B cell (primary cell): Measurements from ENCODE around the gene CTNS.

Source experiments
- CTCF ChIP-seq: fragments of 200-600 bp; IDR thresholded peaks from one replicate; pipeline ENCODE4 v1.8.0; 2022; ENCODE audit warnings: antibody characterized with exemption, mild to moderate bottlenecking
- EZH2 ChIP-seq: IDR thresholded peaks from 2 replicates; pipeline ENCODE4 v1.6.1; 2012; ENCODE audit warnings: borderline replicate concordance, low read depth, mild to moderate bottlenecking, moderate library complexity, low read length; ENCODE audit not compliant: insufficient read depth, poor library complexity, severe bottlenecking

DNA sequence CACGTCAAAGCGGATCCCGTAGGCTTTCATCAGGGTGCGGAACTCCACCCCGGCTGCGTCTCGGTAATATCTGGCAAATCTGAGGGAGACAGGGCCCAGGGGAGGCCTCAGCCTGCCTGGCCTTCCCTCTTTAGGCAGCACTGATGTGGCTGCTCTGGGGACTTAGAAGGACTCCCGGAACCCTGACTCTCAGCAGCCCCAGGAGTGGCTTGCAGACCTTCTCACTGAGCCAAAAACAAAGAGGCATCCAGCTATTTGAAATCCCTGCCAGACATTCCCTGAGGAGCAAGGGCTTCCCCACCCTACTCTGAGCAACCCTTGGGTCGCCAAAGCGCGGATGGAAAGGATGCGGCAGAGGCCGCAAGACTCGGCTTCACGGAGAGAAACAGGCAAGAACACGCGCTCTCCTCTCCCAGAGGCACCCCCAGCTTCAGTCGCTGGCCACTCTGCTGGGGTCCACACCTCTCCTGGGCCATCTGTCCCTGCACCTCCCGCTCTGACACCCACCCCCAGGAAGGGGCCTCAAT lies 51.5 kb downstream of the CTNS start:
- TF ChIP-seq EZH2 = no peak
- no peak for TF ChIP-seq CTCF
